GM06990 (cell line): ENCODE measurements around the gene CIITA.
"Not testable (repeated sequence)": the region's sequence is repeated elsewhere in the genome, so short reads cannot be mapped to it uniquely, and the experiment has no call there.

Source experiments
- DNase-seq: peaks from one replicate; pipeline ENCODE4 v3.0.0-alpha.2; 2011; ENCODE audit not compliant: insufficient read length; ENCODE audit errors: extremely low read depth
- H3K27me3 ChIP-seq: replicated peaks from 2 replicates; pipeline ENCODE4 v1.6.0; 2011; ENCODE audit warnings: low read length; ENCODE audit not compliant: control insufficient read depth, insufficient read depth
- H3K36me3 ChIP-seq: 2 replicates; pipeline ENCODE4 v1.5.1; 2011; ENCODE audit warnings: low read length; ENCODE audit not compliant: control insufficient read depth, insufficient read depth
- H3K4me3 ChIP-seq: replicated peaks from 2 replicates; pipeline ENCODE4 v1.5.1; 2011; ENCODE audit warnings: low read depth, mild to moderate bottlenecking, control low read depth, low read length
- CTCF ChIP-seq: IDR thresholded peaks from 2 replicates; pipeline ENCODE4 v1.5.1; 2011; ENCODE audit warnings: low read length, control low read depth, mild to moderate bottlenecking, inconsistent platforms; ENCODE audit not compliant: insufficient read depth, poor library complexity, severe bottlenecking

CIITA gene

GRCh38 chr16:10923650-10924214 lies 46.7 kb downstream of the CIITA start:
- no peaks in the 10 kb centered on the region for H3K27me3 ChIP-seq
- peaks cover 35% of the 10 kb centered on the region for H3K36me3 ChIP-seq
- no peak for TF ChIP-seq CTCF
- DNase-seq = no peak
- no peak overlapping the region for H3K4me3 ChIP-seq

- H3K4me3 ChIP-seq, H3K27me3 ChIP-seq, DNase-seq: not testable (repeated sequence)
- H3K36me3 ChIP-seq = peaks cover 34% of the 10 kb centered on the region
Measured at GRCh38 chr16:10925285-10925684, 48.3 kb downstream of the CIITA start.

- TF ChIP-seq CTCF = no peak
- Histone ChIP-seq H3K27me3 (no peaks in the 10 kb centered on the region), H3K4me3 (no peak overlapping the region), H3K36me3 (peaks cover 34% of the 10 kb centered on the region)
- DNase-seq = no peak
Measured at GRCh38 chr16:10926094-10926493, 49.1 kb downstream of the CIITA start.

- no peaks in the 10 kb centered on the region for H3K27me3 ChIP-seq
- peaks cover 30% of the 10 kb centered on the region for H3K36me3 ChIP-seq
- TF ChIP-seq CTCF = no peak
- no peak overlapping the region for H3K4me3 ChIP-seq
- DNase-seq = no peak
Measured at GRCh38 chr16:10926867-10927266, 49.9 kb downstream of the CIITA start.

- TF ChIP-seq CTCF = no peak
- H3K4me3 ChIP-seq = no peak overlapping the region
- no peak for DNase-seq
- H3K27me3 ChIP-seq = no peaks in the 10 kb centered on the region
- H3K36me3 ChIP-seq = peaks cover 27% of the 10 kb centered on the region
Measured at GRCh38 chr16:10927497-10928112, 50.6 kb downstream of the CIITA start.

GRCh38 chr16:10929097-10929496 lies 52.1 kb downstream of the CIITA start:
- H3K36me3 ChIP-seq = peaks cover 22% of the 10 kb centered on the region
- not testable (repeated sequence) for DNase-seq, H3K4me3 ChIP-seq, H3K27me3 ChIP-seq
